Measurements from ENCODE around the gene DTNB. TPM values are rescaled to one million over a fixed set of nuclear protein-coding genes. Genes with fewer than 3 reads are reported as not detected.

Gene DTNB
- total and polyA plus RNA-seq, 10 of the 15 experiments (the other 5 are each of a cell fraction or from before 2014, with no cell fraction given): 4.5 to 30.6 (median 11.9) TPM

- ChIA-PET POLR2A (interaction anchor here (1.4 kb wide), 1 partner anchor 19 kb away, joined by 4 read pairs; no protein-coding TSS in a partner anchor), RAD21 (ENCODE audit: unreplicated experiment) (no interaction called here), SMC1A (ENCODE audit: uncharacterized antibody, unreplicated experiment) (no interaction called here), CTCF (no interaction called here)
- DNase-seq (ENCODE audit: low read depth, low spot score) (no peak), FAIRE-seq (no peak), ATAC-seq (no peak)
- H3K9me3 ChIP-seq (replicated peaks; ENCODE audit: control insufficient read depth, insufficient read depth, low read length): peaks cover 7% of the 10 kb centered on the region; the same call in 2 of the 3 replicates
- TF ChIP-seq SRF (IDR thresholded peaks at IDR 0.05; ENCODE audit: low read depth in 2 of 2, low read length in 2 of 2): no peak
- no peak for TF ChIP-seq NR2C1 (IDR thresholded peaks at IDR 0.05)
- TF ChIP-seq EP300 (IDR thresholded peaks at IDR 0.05; ENCODE audit: borderline replicate concordance in 1 of 2, control insufficient read depth in 1 of 2, low read depth in 2 of 2, low read length in 2 of 2): no peak
- no peak for TF ChIP-seq SUZ12 (IDR thresholded peaks at IDR 0.05; ENCODE audit: unreplicated experiment)
- TF ChIP-seq ELK1 (IDR thresholded peaks at IDR 0.05; ENCODE audit: low read depth, low read length): no peak
- TF ChIP-seq KLF5 (IDR thresholded peaks at IDR 0.05; ENCODE audit: partially characterized antibody): no peak
- no peak for TF ChIP-seq BRCA1 (IDR thresholded peaks at IDR 0.05; ENCODE audit: low read depth, low read length)
- no peak for TF ChIP-seq ZBED1 (IDR thresholded peaks at IDR 0.05; ENCODE audit: borderline replicate concordance)
- TF ChIP-seq MLLT1 (IDR thresholded peaks at IDR 0.05): no peak
- no peak for TF ChIP-seq JUND (IDR thresholded peaks at IDR 0.05; ENCODE audit: low read depth, low read length)
- no peak for TF ChIP-seq GATAD2B (conservative IDR thresholded peaks at IDR 0.05; ENCODE audit: low read depth)
- no peak for TF ChIP-seq POLR2A (IDR thresholded peaks at IDR 0.05; ENCODE audit: low read depth, low read length)
- intact Hi-C loops (cut with micrococcal nuclease; ENCODE audit: unreplicated experiment) (no loop called here), in situ Hi-C loops (cut with MboI) (no loop called here)
- H3K9ac ChIP-seq (ENCODE audit: control insufficient read depth, insufficient read depth, low read length): no peak overlapping the region
- no peak overlapping the region for H3K27ac ChIP-seq (ENCODE audit: control insufficient read depth, insufficient read depth)
- no peak overlapping the region for H3K4me2 ChIP-seq (ENCODE audit: control insufficient read depth, insufficient read depth)
- peaks cover 4% of the 10 kb centered on the region for H4K20me1 ChIP-seq (ENCODE audit: control insufficient read depth, insufficient read depth)
- H3K4me3 ChIP-seq: no peak overlapping the region
- no peak overlapping the region for H2AFZ ChIP-seq (ENCODE audit: control insufficient read depth, low read depth, low read length)
- peaks cover 7% of the 10 kb centered on the region for H3K79me2 ChIP-seq (ENCODE audit: control insufficient read depth, insufficient read depth, low read length)
- peaks cover 15% of the 10 kb centered on the region for H3K4me1 ChIP-seq (ENCODE audit: control insufficient read depth, insufficient read depth, low read length)
- WGBS (ENCODE audit: insufficient coverage, insufficient replicate concordance, low lambda C conversion rate, missing lambda C conversion rate): 73% methylated on average over 4 of the region's 4 CpGs
- BruUV-seq (replicated peaks): no TSS peak
- peaks cover 3 to 8% of the 10 kb centered on the region in 2 experiments; a peak in 3 of 4 replicates for H3K36me3 ChIP-seq (ENCODE audit: control insufficient read depth in 2 of 2, insufficient read depth in 2 of 2, low read length in 1 of 2)
- H3K27me3 ChIP-seq (replicated peaks in 1 of 2; ENCODE audit: control insufficient read depth in 2 of 2, insufficient read depth in 2 of 2, low read length in 1 of 2): no peaks in the 10 kb centered on the region
These were observed 342.4 kb downstream of the DTNB start for GRCh38 chr2:25330937-25331336.

Data from GM12878 (cell line).